ENCODE results near the gene IRF3.

GRCh38 chr19:49632576-49632975 is 33.1 kb downstream of the IRF3 start:
- TF ChIP-seq RAD21 (IDR thresholded peaks at IDR 0.05; ENCODE audit: low read depth) (no peak), CEBPB (IDR thresholded peaks at IDR 0.05) (no peak)
